HG03025 (cell line): Measurements from ENCODE around the gene DYSF.

Source experiments
- ATAC-seq: cut with Tn5 transposase; IDR thresholded peaks from one replicate; pipeline ENCODE4 v1.9.1; 2021; ENCODE audit warnings: mild to moderate bottlenecking, moderate library complexity; ENCODE audit not compliant: unreplicated experiment, low FRiP score

Gene DYSF

DNA sequence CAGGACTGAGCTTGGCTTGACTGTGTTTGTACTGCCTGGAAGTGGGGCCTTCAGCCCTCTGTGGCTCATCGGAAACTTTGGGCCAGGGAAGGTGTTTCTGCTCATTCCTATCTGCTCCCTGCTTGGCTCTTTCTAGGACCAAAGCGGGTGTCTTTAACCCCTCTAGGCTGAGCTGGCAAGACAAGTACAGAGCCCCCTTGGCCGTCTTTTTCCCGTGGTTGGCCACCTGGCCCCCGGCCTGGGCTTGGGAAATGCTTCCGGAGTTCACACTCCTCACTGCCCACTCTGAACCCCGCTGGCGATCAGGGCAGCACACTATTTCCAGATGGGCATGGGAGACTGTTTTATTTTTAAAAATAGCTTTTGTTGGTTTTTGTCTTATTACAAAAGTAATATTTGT lies 243.0 kb downstream of the DYSF start:
- no peak for ATAC-seq

- ATAC-seq, result no peak
Observed at GRCh38 chr2:71697106-71698004, 244.0 kb downstream of the DYSF start.

DNA sequence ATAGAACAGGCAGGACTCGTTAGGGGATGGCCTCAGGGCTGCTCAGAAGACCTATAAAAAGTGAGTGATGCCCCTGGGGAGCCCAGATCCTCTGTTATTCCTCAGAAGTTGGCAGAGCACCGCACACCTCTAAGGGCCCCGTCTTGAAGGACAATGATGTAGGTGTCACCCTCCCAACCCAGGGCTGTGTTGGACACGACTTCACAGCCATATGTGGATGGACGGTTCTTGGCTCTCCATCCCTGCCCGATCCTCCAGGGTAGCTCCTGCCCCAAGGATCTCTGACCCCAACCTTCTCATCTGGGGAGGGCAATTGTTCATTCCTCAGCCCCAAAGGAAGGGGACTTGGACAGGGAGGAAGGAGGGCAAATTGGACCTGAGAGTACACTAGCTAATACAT lies 246.1 kb downstream of the DYSF start:
- no peak for ATAC-seq

- no peak for ATAC-seq
Observed at GRCh38 chr2:71700041-71700657, 246.8 kb downstream of the DYSF start.

DNA sequence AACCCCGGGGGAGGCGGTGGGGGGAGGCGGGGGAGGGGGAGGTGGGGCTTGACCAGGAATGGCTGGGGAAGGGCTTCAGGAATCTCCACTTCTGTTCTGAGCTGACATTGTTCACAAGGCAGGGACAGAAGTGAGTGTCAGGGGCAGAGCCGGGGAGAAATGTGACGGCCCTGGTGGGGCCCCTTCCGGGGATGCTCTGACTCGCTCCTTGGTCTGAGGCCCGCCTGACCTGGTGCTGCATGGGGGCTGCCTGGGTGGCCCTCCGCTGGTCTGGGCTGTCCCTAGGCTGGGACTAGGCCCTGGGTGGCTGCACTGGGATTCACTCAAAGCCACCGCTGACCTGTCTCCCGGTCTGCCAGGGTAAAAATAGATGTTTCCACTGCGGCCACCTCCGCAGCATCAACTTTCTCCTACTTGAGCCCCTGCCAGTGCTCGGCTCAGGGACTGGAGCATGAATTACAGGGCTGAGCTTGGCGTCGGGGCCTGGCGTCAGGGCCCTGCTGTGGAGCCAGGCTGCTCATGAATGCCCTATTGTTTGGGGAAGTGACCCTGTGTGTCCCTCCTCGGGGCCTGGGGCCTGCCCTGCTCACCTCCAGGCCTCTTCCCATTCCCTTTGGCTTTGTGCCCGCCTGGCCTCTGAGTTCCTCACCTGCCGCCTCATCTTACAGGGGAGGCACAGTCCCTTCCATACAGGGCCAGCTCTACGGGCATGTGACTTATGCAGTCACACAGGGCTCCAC lies 247.5 kb downstream of the DYSF start:
- ATAC-seq, result no peak

DNA sequence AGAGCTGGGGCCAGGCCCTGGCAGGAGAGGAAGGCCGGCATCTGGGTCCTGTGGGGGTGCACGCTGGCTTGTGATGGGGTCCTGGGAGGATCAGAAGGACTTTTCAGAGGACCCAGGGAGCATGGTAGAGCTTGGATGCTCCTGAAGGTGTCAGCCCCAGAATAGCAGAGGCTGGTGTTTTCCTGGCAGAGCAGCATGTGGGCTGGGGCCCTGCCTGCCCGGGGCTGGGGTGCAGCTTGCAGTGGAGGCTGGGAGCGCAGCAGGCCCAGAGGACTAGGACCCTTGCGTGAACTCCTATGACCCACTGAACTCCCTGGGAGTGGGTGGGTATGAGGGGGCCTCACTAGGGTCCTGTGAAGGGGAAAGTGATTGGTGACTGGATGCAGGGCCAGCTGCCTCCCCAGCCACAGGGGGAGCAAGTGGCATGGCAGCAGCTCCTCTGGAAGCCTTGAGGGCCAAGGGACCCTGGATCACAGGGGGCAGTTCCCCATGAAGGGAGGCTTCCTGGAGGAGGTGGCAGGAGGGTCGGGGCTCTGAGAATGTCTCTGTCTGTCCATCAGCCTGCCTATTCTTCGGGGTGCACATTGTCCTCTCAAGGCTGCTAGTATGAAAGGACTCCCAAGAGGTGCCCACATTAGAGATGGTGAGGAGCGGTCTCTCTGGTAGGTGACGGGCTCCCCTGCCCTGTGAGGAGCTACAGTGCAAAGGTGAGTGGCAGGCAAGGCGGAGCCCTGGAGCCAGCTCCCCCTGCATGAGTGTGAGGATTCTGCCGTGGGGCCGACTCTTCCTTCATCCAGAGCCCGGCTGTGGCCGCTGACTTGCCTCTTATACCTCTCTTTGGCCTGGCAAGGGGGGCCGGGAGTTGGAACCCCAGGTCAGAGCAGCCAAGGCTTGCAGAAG lies 249.0 kb downstream of the DYSF start:
- ATAC-seq, result no peak

GRCh38 chr2:71702971-71703898 lies 249.9 kb downstream of the DYSF start:
- no peak for ATAC-seq

DNA sequence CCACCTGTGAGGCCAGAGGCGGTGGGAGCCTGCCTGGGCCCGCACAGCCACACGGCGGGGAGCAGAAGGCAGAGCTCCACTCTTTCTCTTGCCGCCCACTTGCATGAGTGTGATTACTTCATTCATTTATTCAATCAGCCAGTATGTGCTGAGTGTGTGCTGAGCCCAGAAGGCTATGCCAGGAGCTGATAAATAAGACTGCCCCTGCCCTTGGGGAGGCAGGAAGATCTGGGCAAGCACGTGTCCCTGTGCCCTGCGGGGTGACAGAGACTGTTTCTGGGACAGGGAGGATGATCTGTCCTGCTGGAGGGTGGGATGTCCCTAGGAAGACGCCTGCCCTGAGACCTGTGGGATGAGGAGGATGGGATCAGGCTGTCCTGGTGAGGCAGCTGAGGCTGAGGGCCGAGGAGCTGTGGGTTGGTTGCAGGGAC lies 250.8 kb downstream of the DYSF start:
- ATAC-seq, result no peak

GRCh38 chr2:71704688-71705087 lies 251.3 kb downstream of the DYSF start:
- ATAC-seq, result no peak

DNA sequence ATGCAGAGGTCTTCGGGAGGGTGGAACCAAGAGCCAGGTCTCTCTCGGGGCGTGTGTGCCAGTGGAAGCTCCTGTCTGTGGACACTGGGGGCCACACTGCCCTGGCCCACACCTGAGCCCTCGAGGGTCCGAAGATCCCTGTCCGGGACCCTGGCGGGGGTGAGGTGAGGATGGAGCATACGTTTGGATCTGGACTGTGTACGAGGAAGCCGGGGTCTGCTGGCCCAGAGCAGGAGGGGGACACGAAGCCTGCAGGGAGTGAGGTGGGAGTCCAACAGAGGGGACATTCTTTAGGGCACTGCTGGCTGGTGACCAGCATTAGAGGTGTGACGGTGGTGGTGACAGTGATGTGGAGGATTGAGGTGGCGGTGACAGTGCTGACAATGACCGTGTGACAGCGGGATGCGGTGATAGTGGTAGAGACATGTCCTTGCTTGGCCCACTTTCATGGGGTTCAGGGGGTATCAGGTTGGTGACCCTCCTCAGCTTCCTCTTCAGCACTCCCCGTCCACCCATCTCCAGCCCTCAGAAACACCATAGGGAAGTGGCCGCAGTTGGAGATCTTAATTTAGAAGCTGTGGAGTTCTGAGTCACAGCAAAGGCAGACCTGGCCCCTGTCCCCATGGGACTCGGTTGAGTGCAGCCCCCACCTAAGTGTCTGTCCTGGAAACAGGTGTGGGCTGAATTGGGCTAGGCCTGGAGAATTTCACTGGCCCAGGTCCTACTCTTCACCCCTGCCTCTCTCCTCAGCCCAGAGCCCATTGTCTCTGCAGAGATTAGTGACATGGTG lies 252.0 kb downstream of the DYSF start:
- no peak for ATAC-seq

DNA sequence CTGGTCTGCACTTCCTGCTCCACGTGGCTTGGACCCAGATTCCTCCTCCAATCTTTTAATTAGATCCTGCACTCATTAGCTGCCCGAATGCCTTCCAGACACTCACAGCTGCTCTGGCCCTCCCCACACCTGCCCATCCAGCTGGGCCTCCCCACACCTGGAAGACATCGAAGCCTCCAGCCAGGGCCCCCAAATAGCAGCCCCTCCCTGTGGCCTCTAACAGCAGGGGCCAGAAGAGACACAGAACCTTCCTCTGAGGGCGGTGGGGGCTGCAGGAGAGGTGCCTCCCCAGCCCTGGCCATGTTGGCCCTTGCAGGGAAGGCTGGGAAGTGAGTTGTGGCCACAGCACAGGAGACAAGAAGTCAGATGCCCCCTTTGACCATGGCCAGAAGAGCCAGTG lies 252.8 kb downstream of the DYSF start:
- ATAC-seq, result no peak

- no peak for ATAC-seq
Observed at GRCh38 chr2:71706836-71707235, 253.5 kb downstream of the DYSF start.

DNA sequence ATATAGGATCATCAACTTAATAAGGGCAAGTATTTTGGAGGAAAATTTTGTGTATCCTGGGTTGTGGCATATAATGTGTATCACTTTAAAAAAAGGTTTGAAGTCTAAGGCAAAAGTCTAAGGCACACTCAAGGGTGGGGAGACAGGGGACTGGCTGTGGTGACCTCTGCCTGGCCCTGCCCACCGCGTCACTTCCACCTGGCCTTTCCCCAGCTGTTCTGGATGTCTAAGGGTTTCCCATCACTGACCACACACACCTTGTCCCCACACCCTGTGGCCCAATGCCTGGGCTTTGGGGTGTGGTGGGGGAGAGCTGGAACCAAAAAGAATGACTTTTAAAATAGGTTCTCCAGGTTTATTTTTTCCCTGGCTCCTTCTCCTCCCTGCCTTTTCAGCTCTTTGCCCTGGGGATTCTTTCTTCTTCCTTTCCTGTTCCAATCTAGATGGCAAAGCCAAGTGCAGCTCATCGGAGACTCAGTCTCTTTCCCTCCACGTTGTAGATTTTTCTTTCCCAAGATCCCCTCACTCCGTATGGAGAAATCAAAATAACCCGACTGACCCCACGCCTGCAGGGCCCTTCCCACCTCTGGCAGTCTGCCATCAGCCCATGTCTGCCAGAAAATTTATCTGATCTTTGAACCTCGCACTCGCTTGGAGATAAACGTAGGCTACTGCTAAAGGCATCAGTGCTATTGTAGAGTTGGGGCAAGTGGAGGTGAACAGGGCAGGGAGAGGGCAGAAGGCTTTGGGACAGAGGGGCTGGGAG lies 257.2 kb downstream of the DYSF start:
- ATAC-seq, result no peak

- ATAC-seq, result no peak
Observed at GRCh38 chr2:71711133-71711855, 257.9 kb downstream of the DYSF start.

DNA sequence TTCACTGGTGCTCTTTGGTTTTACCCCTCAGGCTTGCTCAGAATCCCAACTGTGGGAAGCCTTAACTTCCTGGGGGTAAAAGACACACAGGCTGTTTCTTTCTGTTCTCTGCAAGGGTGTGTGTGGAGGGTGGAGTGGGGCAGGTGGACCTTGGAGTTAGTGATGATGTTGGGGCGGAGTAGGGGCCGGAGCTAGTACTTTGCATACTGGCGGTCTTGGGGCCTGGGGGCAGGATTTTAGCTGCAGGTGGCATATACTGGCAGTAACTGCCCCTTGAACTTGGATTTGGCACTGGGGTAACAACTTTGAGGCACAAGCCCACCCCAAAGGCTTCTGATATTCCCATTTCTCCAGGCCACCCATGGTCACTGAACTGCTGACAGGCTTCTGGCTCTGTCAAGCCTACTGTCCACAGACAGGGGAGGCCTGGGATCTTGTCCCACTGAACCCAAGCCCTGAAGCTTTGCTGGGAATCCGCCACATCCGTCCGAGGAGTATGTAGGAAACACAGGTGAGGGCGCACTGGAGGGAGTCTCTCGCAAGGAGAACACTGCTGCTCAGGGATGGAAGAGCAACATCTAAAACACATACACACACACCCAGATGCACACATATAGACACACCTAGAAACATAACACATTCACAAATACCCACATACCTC lies 258.9 kb downstream of the DYSF start:
- ATAC-seq, result no peak
